Measurements from ENCODE around the gene CFL1.
"Not testable (repeated sequence)": the region's sequence is repeated elsewhere in the genome, so short reads cannot be mapped to it uniquely, and the experiment has no call there.

The CFL1 gene

DNA sequence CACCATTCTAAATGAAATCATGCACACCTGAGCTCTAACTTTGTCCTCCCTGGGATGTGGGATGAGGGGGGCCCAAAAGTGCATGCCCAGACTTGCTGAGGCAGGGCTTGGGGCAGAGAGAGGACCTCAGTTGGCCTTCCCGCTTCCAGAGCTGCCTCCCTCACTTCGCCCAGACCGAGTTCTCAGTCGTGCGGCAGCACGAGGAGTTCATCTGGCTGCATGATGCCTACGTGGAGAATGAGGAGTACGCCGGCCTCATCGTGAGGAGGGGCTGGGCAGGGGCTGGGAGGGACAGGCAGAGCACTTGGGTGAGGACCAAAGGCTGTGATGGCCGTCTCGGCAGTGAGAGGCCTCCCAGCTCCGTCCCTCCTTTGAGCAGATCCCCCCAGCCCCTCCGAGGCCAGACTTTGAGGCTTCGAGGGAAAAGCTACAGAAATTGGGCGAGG lies 8.2 kb downstream of the CFL1 start:
- H3K4me3 ChIP-seq (ENCODE audit: low read length), result no peak overlapping the region
- no peak for DNase-seq (ENCODE audit: low read depth)
- no peak for TF ChIP-seq CTCF (conservative IDR thresholded peaks at IDR 0.05; ENCODE audit: low read depth, low read length)

GRCh38 chr11:65849366-65849765 lies 8.6 kb downstream of the CFL1 start:
- H3K4me3 ChIP-seq (ENCODE audit: low read length), result no peak overlapping the region
- no peak for DNase-seq (ENCODE audit: low read depth)
- no peak for TF ChIP-seq CTCF (conservative IDR thresholded peaks at IDR 0.05; ENCODE audit: low read depth, low read length)

GRCh38 chr11:65848693-65849092 lies 9.3 kb downstream of the CFL1 start:
- not testable (repeated sequence) for DNase-seq (ENCODE audit: low read depth); H3K4me3 ChIP-seq (ENCODE audit: low read length)

DNA sequence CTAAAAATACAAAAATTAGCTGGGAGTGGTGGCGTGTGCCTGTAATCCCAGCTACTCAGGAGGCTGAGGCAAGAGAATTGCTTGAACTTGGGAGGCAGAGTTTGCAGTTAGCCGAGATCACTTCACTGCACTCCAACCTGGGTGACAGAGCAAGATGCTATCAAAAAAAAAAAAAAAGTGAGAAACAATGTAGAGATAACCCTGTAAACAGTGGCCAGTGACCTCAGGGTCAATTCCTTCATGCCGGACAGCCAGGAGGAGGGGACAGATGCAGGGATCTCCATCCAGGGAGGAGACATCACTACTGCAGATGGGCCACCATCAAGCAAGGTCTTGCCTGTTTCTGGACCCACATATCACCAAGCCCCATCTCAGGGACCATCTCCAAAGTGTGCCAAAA lies 10.2 kb downstream of the CFL1 start:
- H3K4me3 ChIP-seq (ENCODE audit: low read length), result no peak overlapping the region
- no peak for DNase-seq (ENCODE audit: low read depth)
- TF ChIP-seq CTCF (conservative IDR thresholded peaks at IDR 0.05; ENCODE audit: low read depth, low read length), result no peak

GRCh38 chr11:65844231-65844872 lies 13.6 kb downstream of the CFL1 start:
- no peak for TF ChIP-seq CTCF (conservative IDR thresholded peaks at IDR 0.05; ENCODE audit: low read depth, low read length)
- H3K4me3 ChIP-seq (ENCODE audit: low read length), result no peak overlapping the region
- DNase-seq (ENCODE audit: low read depth), result no peak

- no peak for DNase-seq (ENCODE audit: low read depth)
- TF ChIP-seq CTCF (conservative IDR thresholded peaks at IDR 0.05; ENCODE audit: low read depth, low read length), result no peak
- no peak overlapping the region for H3K4me3 ChIP-seq (ENCODE audit: low read length)
These were observed 14.2 kb downstream of the CFL1 start for GRCh38 chr11:65843811-65844210.

DNA sequence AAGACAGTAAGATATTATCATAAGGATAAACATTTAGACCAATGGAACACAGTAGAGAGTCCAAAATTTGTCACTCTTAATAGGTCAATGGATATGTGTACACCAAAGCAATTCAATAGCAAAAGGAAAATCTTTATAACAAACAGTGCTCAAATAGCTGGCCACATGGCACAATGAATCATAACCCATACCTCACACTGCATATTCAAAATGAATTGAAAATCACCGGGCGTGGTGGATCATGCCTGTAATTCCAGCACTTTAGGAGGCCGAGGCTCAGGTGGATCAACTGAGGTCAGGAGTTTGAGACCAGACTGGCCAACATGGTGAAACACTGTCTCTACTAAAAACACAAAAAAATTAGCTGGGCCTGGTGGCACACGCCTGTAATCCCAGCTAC lies 15.8 kb downstream of the CFL1 start:
- TF ChIP-seq CTCF (conservative IDR thresholded peaks at IDR 0.05; ENCODE audit: low read depth, low read length), result no peak
- no peak overlapping the region for H3K4me3 ChIP-seq (ENCODE audit: low read length)
- DNase-seq (ENCODE audit: low read depth), result no peak

Measured in retinal pigment epithelial cell (primary cell).